Fibroblast of lung (primary cell): ENCODE measurements around the gene CORO2B. TPM values are rescaled to one million over a fixed set of nuclear protein-coding genes. Genes with fewer than 3 reads are reported as not detected.
A peak's percentile ranks its signal among the peaks of the same experiment; 100 is the strongest.

Experiments used
- DNase-seq, 2 donors: peaks; one replicate each; pipeline versions ENCODE4 v3.0.0 to v3.0.0-alpha.2; 2010; ENCODE audit warnings: low read depth in 2 of 2
- H2AFZ ChIP-seq: 2 replicates; pipeline ENCODE4 v1.5.1; 2012; ENCODE audit warnings: low read length, control low read depth, inconsistent platforms
- H3K27ac ChIP-seq: 2 replicates; pipeline ENCODE4 v1.5.1; 2011; ENCODE audit warnings: low read length, control low read depth; ENCODE audit not compliant: insufficient read depth
- H3K27me3 ChIP-seq: 2 replicates; pipeline ENCODE4 v1.5.1; 2011; ENCODE audit warnings: mild to moderate bottlenecking, low read length; ENCODE audit not compliant: control insufficient read depth, insufficient read depth
- H3K36me3 ChIP-seq: 2 replicates; pipeline ENCODE4 v1.5.1; 2011; ENCODE audit warnings: low read length; ENCODE audit not compliant: control insufficient read depth, insufficient read depth
- H3K4me1 ChIP-seq: 2 replicates; pipeline ENCODE4 v1.5.1; 2011; ENCODE audit warnings: low read length; ENCODE audit not compliant: control insufficient read depth, insufficient read depth; ENCODE audit errors: extremely low read depth
- H3K4me2 ChIP-seq: 2 replicates; pipeline ENCODE4 v1.5.1; 2011; ENCODE audit warnings: low read length, control low read depth; ENCODE audit not compliant: insufficient read depth; ENCODE audit errors: extremely low read depth
- H3K4me3 ChIP-seq, 4 experiments: fragments of 200-600 bp in 1 of 4; sonication (generic) in 1 of 4; replicated peaks in 1 of 4; 2 replicates each; pipeline ENCODE4 v1.5.1; 2011 to 2016; ENCODE audit warnings: low read length in 4 of 4, low read depth in 3 of 4, mild to moderate bottlenecking in 3 of 4, control low read depth in 2 of 4, inconsistent platforms in 1 of 4, mixed read lengths in 1 of 4; ENCODE audit not compliant: insufficient read depth in 1 of 4; ENCODE audit errors: control extremely low read depth in 1 of 4
- H3K79me2 ChIP-seq: 2 replicates; pipeline ENCODE4 v1.5.1; 2012; ENCODE audit warnings: mild to moderate bottlenecking, low read length, inconsistent platforms; ENCODE audit not compliant: control insufficient read depth, insufficient read depth
- H3K9ac ChIP-seq: 2 replicates; pipeline ENCODE4 v1.5.1; 2011; ENCODE audit warnings: mild to moderate bottlenecking, low read length, control low read depth; ENCODE audit not compliant: insufficient read depth
- H3K9me3 ChIP-seq: 2 replicates; pipeline ENCODE4 v1.5.1; 2012; ENCODE audit warnings: low read depth, low read length; ENCODE audit not compliant: control insufficient read depth, insufficient read depth
- H4K20me1 ChIP-seq: 2 replicates; pipeline ENCODE4 v1.5.1; 2011; ENCODE audit warnings: low read length; ENCODE audit not compliant: control insufficient read depth, insufficient read depth; ENCODE audit errors: extremely low read depth
- EZH2 ChIP-seq: IDR thresholded peaks from 2 replicates; pipeline ENCODE4 v1.5.1; 2012; ENCODE audit warnings: low read length, control low read depth, mild to moderate bottlenecking; ENCODE audit errors: missing control alignments
- polyA plus RNA-seq, 2 donors: library from polyadenylated mRNA; depleted of rRNA in 1 of 2; stranded (reverse) in 1 of 2; unstranded in 1 of 2; fragments of >200 nt; gene quantifications; 2 replicates each; pipeline ENCODE4 v1.2.1, GENCODE V29; 2011 to 2012; ENCODE audit warnings: missing spikeins in 1 of 2
- total RNA-seq: library from RNA; depleted of rRNA; stranded (reverse); fragments of >200 nt; gene quantifications from 2 replicates; pipeline ENCODE4 v1.2.1, GENCODE V29; 2014
- TF ChIP-seq, protein P1 (sequence below), 2 donors: IDR thresholded peaks in 1 of 2; conservative IDR thresholded peaks in 1 of 2; 1 replicate in 1 of 2; 2 replicates in 1 of 2; pipeline ENCODE4 v1.5.1; 2011 to 2012; ENCODE audit warnings: low read length in 2 of 2, control low read depth in 1 of 2, inconsistent platforms in 1 of 2, low read depth in 1 of 2, mild to moderate bottlenecking in 1 of 2

The CORO2B gene
- total and polyA plus RNA-seq, 2 donors (not counting 1 experiment from before 2014, with no cell fraction given) = 17.5 to 25.3 TPM

DNA sequence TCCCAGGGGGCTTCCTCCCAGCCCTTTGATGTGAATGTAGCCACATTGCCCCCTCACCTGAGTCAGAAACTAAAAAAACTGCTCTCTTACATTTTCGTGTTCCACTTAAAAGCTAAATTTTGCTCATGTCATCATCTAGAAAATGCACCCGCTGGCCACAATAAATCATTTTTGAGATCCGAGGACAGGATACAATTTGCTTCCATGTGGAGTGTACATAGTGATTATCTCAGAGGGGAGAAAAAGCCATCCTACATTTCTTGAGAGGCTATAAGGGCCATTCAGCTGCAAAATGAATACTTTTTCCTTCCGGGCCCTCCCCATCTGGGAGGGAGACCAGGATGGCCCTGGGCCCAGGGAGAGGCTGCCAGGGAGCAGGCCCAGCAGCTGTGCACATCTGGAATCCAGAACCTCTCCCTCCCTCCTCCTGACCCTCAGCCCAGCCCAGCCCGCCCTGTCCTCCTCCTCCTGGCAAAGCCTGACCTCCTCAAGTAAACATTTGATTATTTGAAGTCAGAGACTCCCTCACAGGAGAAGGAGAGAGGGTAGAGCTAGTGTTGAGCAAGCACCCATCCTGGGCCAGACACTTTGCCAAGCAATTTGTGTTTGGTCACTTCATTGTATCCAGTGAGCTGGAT, 59.1 kb downstream of the CORO2B start:
- no peak overlapping the region for H3K9ac ChIP-seq

DNA sequence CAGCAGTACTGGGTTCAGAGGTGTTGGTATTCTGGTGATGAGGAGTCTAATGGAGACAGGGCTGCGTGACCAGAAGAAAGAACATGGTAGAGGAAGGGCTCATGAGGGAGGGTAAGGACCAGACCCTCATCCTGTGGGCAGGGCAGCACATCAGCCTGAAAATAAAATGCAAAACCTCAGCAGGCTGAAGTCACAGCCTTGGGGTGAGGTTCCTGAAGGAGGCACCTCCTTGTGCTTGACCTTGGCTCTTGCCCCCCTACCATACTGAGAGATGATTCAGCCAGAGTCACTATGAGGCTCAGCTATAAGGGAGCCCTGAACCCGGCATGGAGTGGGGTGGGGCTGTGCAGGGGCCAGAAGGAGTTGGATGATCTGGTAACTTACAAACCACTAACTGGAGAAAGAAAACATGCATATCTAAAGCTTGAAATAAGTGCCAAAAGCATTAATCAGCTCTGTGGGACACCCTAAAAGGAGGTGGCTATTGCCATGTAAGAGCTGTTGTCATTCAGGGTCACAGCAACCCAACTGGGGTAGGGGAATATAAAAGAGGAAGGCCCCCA, 60.2 kb downstream of the CORO2B start:
- Histone ChIP-seq H3K4me2 (peak overlapping the region; percentile 27), H3K27ac (peak overlapping the region; percentile 69)
- peak; percentile 81 for DNase-seq

More for the DNA sequence above, 59.1 kb downstream of the CORO2B start:
- Histone ChIP-seq H4K20me1 (no peaks in the 10 kb centered on the region), H2AFZ (no peak overlapping the region), H3K4me3 (no peak overlapping the region), H3K36me3 (peaks cover 1% of the 10 kb centered on the region), H3K4me1 (peaks cover 68% of the 10 kb centered on the region), H3K27ac (peak overlapping the region; percentile 69), H3K4me2 (peak overlapping the region; percentile 36), H3K9me3 (no peaks in the 10 kb centered on the region), H3K27me3 (no peaks in the 10 kb centered on the region), H3K79me2 (peaks cover 50% of the 10 kb centered on the region)
- peak in 1 of 2 donors; percentile 96 for DNase-seq
- TF ChIP-seq, protein P1, sequence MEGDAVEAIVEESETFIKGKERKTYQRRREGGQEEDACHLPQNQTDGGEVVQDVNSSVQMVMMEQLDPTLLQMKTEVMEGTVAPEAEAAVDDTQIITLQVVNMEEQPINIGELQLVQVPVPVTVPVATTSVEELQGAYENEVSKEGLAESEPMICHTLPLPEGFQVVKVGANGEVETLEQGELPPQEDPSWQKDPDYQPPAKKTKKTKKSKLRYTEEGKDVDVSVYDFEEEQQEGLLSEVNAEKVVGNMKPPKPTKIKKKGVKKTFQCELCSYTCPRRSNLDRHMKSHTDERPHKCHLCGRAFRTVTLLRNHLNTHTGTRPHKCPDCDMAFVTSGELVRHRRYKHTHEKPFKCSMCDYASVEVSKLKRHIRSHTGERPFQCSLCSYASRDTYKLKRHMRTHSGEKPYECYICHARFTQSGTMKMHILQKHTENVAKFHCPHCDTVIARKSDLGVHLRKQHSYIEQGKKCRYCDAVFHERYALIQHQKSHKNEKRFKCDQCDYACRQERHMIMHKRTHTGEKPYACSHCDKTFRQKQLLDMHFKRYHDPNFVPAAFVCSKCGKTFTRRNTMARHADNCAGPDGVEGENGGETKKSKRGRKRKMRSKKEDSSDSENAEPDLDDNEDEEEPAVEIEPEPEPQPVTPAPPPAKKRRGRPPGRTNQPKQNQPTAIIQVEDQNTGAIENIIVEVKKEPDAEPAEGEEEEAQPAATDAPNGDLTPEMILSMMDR (conservative IDR thresholded peaks at IDR 0.05 in 1 of 2, IDR thresholded peaks at IDR 0.05 in 1 of 2; ENCODE audit: low read depth in 1 of 2, low read length in 2 of 2) = no peak
- no peak for TF ChIP-seq EZH2

DNA sequence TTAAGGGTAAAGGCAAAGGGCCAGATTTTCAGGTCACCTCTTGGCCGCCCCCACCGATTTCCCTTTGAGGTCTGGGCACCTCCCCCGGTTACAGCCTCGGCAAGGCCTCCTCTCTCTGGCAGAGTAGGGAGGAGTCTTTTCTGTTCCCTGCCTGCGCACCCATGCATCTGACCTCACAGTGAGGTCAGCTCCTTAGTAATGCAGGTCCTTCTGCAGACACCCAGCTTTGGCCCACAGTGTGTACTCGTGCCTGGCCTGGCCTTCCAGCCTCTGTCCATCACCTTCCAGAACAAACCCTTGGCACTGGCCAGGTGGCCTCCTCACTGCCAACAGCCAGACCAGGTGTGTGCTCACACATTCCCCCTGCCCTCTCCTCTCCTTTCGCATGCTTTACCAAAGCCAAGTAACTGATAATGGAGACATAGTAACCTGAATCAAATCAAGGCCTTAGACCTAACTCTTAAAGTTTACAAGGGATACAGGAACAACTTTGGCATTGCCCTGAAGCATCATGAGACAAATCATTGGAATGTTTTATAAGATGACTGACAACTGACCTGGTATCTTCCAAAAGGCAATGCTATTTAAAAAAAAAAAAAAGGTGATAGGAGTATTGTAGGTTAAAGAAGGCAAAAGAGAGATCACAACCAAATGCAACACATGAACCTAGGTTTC, 61.3 kb downstream of the CORO2B start:
- peak; percentile 41 to 55 for DNase-seq
- no peaks in the 10 kb centered on the region for H3K27me3 ChIP-seq
- TF ChIP-seq, protein P1 (conservative IDR thresholded peaks at IDR 0.05 in 1 of 2, IDR thresholded peaks at IDR 0.05 in 1 of 2; ENCODE audit: low read depth in 1 of 2, low read length in 2 of 2) = no peak
- TF ChIP-seq EZH2 = no peak
- no peaks in the 10 kb centered on the region for H4K20me1 ChIP-seq
- H3K27ac ChIP-seq = peak overlapping the region; percentile 69
- peaks cover 1% of the 10 kb centered on the region for H3K36me3 ChIP-seq
- H3K9me3 ChIP-seq = no peaks in the 10 kb centered on the region
- no peak overlapping the region for H3K4me2 ChIP-seq
- H2AFZ ChIP-seq = no peak overlapping the region
- no peak overlapping the region for H3K9ac ChIP-seq
- no peak overlapping the region for H3K4me3 ChIP-seq
- peaks cover 72% of the 10 kb centered on the region for H3K4me1 ChIP-seq
- H3K79me2 ChIP-seq = peaks cover 47% of the 10 kb centered on the region

More for the DNA sequence above, 60.2 kb downstream of the CORO2B start:
- Histone ChIP-seq H3K79me2 (peaks cover 48% of the 10 kb centered on the region), H4K20me1 (no peaks in the 10 kb centered on the region), H3K9me3 (no peaks in the 10 kb centered on the region), H3K27me3 (no peaks in the 10 kb centered on the region), H3K36me3 (peaks cover 1% of the 10 kb centered on the region), H3K4me1 (peaks cover 74% of the 10 kb centered on the region), H2AFZ (no peak overlapping the region), H3K4me3 (no peak overlapping the region), H3K9ac (no peak overlapping the region)
- no peak for TF ChIP-seq EZH2
